K562 (cell line): ENCODE measurements around the gene RGS12. TPM values are rescaled to one million over a fixed set of nuclear protein-coding genes. Genes with fewer than 3 reads are reported as not detected.
A peak's percentile ranks its signal among the peaks of the same experiment; 100 is the strongest.

Experiments used
- ATAC-seq: fragments of 200-7000 bp; cut with Tn5 transposase; 3 replicates; pipeline ENCODE4 v1.9.1; 2020; ENCODE audit warnings: moderate library complexity
- BruUV-seq: library from RNA; stranded (reverse); fragments of 400-500 nt; replicated peaks from 2 replicates; lab custom pipeline; 2021; lab: Mats Ljungman, UMichigan
- CTCF ChIA-PET: fragments of 300-600 bp; formaldehyde crosslinking; extraction: SDS; loops from one replicate; lab custom pipeline; 2021; ENCODE audit warnings: low intra/inter-chr PET ratio; lab: Yijun Ruan, JAX
- POLR2A ChIA-PET: fragments of 300-600, 350-650 bp; sonication (Branson Sonifier 250); formaldehyde crosslinking; extraction: SDS; loops from one replicate; lab custom pipeline; 2021; ENCODE audit warnings: antibody characterized with exemption, inconsistent platforms; lab: Yijun Ruan, JAX
- DNase-seq, 4 experiments: peaks; one replicate each; pipeline versions ENCODE4 v3.0.0 to v3.0.0-alpha.2; 2011 to 2018; ENCODE audit warnings: low spot score in 3 of 4, mixed read lengths in 3 of 4; ENCODE audit errors: extremely low read depth in 1 of 4
- FAIRE-seq: peaks from 2 replicates; lab custom pipeline; 2011; peaks lifted over from hg19 to GRCh38; lab: Jason Lieb, UNC
- H2AFZ ChIP-seq: 2 replicates; pipeline ENCODE4 v1.6.0; 2011; ENCODE audit warnings: low read depth, low read length, control low read depth, inconsistent platforms
- H3K27ac ChIP-seq: fragments of 200-600 bp; 3 replicates; pipeline ENCODE4 v1.8.0; 2011; ENCODE audit warnings: low read depth, mild to moderate bottlenecking, control low read depth, inconsistent platforms, low read length, moderate library complexity, mixed read lengths; ENCODE audit errors: extremely low read depth
- H3K27me3 ChIP-seq, 2 experiments: fragments of 300-600 bp in 1 of 2; 2 replicates in 1 of 2; 3 replicates in 1 of 2; pipeline versions ENCODE4 v1.6.0 to v1.8.0; 2011; ENCODE audit warnings: inconsistent platforms in 2 of 2, low read length in 2 of 2, mild to moderate bottlenecking in 1 of 2, mixed read lengths in 1 of 2, moderate library complexity in 1 of 2; ENCODE audit not compliant: control insufficient read depth in 2 of 2, insufficient read depth in 2 of 2
- H3K36me3 ChIP-seq: fragments of 300-600 bp; 3 replicates; pipeline ENCODE4 v1.8.0; 2011; ENCODE audit warnings: mild to moderate bottlenecking, low read length, inconsistent platforms; ENCODE audit not compliant: control insufficient read depth, insufficient read depth
- H3K4me1 ChIP-seq, 2 experiments: fragments of 200-600 bp in 1 of 2; replicated peaks in 1 of 2; 2 replicates in 1 of 2; 3 replicates in 1 of 2; pipeline versions ENCODE4 v1.5.1 to v1.8.0; 2011; ENCODE audit warnings: inconsistent platforms in 2 of 2, low read length in 2 of 2, mild to moderate bottlenecking in 1 of 2, mixed read lengths in 1 of 2, moderate library complexity in 1 of 2; ENCODE audit not compliant: control insufficient read depth in 2 of 2, insufficient read depth in 2 of 2
- H3K4me2 ChIP-seq: 2 replicates; pipeline ENCODE4 v1.6.1; 2011; ENCODE audit warnings: low read length, control low read depth, inconsistent platforms, mixed read lengths; ENCODE audit not compliant: insufficient read depth
- H3K4me3 ChIP-seq: fragments of 200-600 bp; sonication (generic), shearing (Covaris generic); 2 replicates; pipeline ENCODE4 v1.5.1; 2016; ENCODE audit warnings: control low read depth, inconsistent platforms
- H3K79me2 ChIP-seq: fragments of 200-600 bp; 3 replicates; pipeline ENCODE4 v1.8.0; 2011; ENCODE audit warnings: low read length, inconsistent platforms; ENCODE audit not compliant: control insufficient read depth, insufficient read depth
- H3K9ac ChIP-seq, 2 experiments: 2 replicates each; pipeline versions ENCODE4 v1.6.0 to v1.6.1; 2011; ENCODE audit warnings: low read depth in 2 of 2, low read length in 2 of 2, control low read depth in 1 of 2, inconsistent platforms in 1 of 2, mild to moderate bottlenecking in 1 of 2, mixed read lengths in 1 of 2; ENCODE audit not compliant: insufficient read depth in 1 of 2
- H3K9me1 ChIP-seq: one replicate; pipeline ENCODE4 v1.6.0; 2011; ENCODE audit warnings: inconsistent platforms, mild to moderate bottlenecking, low read length, moderate library complexity; ENCODE audit not compliant: control insufficient read depth, insufficient read depth
- H3K9me3 ChIP-seq: replicated peaks from 2 replicates; pipeline ENCODE4 v1.5.1; 2011; ENCODE audit warnings: low read depth, low read length, inconsistent platforms; ENCODE audit not compliant: control insufficient read depth, insufficient read depth
- H4K20me1 ChIP-seq: replicated peaks from 2 replicates; pipeline ENCODE4 v1.6.1; 2011; ENCODE audit warnings: low read length, inconsistent platforms, mixed read lengths; ENCODE audit not compliant: control insufficient read depth, insufficient read depth
- MAFF ChIP-seq: IDR thresholded peaks from 2 replicates; pipeline ENCODE4 v1.6.1; 2012; ENCODE audit warnings: low read length, improper control_type of control experiment
- SPI1 ChIP-seq: IDR thresholded peaks from 2 replicates; pipeline ENCODE4 v1.6.1; 2011; ENCODE audit warnings: low read depth, low read length, control low read depth, borderline replicate concordance
- ZFP30 ChIP-seq: fragments of 250-450 bp; sonication (Bioruptor Pico); IDR thresholded peaks from 2 replicates; pipeline ENCODE4 v1.8.0; 2022; ENCODE audit warnings: moderate library complexity, mild to moderate bottlenecking, inconsistent platforms, borderline replicate concordance
- ZNF239 ChIP-seq: fragments of 250-450 bp; sonication (Bioruptor Pico); IDR thresholded peaks from 2 replicates; pipeline ENCODE4 v1.4.0; 2020; ENCODE audit warnings: mild to moderate bottlenecking
- ZNF24 ChIP-seq: fragments of 450-650 bp; IDR thresholded peaks from 2 replicates; pipeline ENCODE4 v1.6.1; 2016
- ZNF785 ChIP-seq: fragments of 250-450 bp; sonication (Bioruptor Pico); IDR thresholded peaks from 2 replicates; pipeline ENCODE4 v1.4.0; 2020; ENCODE audit warnings: mild to moderate bottlenecking
- WGBS: fragments of 100-300 bp; shearing (Covaris generic); methylation state at CpG from one replicate; pipeline ENCODE4 v1.1.6; 2016; ENCODE audit warnings: low coverage, mixed read lengths; ENCODE audit not compliant: insufficient coverage; ENCODE audit errors: missing lambda C conversion rate; 5-methylcytosine and 5-hydroxymethylcytosine counted together
- in situ Hi-C: fragments of 300-500 bp; cut with MboI; formaldehyde crosslinking; loops from 4 replicates; pipeline ENCODE4 v1.15.0; 2018; ENCODE audit warnings: inconsistent platforms, mixed read lengths
- intact Hi-C: fragments of 100-400 bp; cut with micrococcal nuclease; formaldehyde crosslinking; loops from 2 replicates; pipeline ENCODE4 v1.14.2; 2022
- polyA plus RNA-seq, 8 experiments: library from polyadenylated mRNA; depleted of rRNA in 4 of 8; stranded (reverse) in 5 of 8; unstranded in 3 of 8; fragments of >200 nt; fragmentation: Nextera tagmentation in 2 of 8; fragmentation: Illumina TruSeq in 1 of 8; extraction: Ambion mirVana in 2 of 8; extraction: Trizol in 1 of 8; gene quantifications; 2 replicates each; pipeline versions ENCODE4 v1.2.1 to v1.2.3, GENCODE V29; 2011 to 2014; ENCODE audit warnings: inconsistent platforms in 1 of 8, missing spikeins in 1 of 8
- total RNA-seq, 7 experiments: library from RNA; depleted of rRNA in 6 of 7; stranded (reverse); fragments of >200 nt in 6 of 7; fragmentation: Illumina TruSeq in 2 of 7; extraction: Trizol in 2 of 7; gene quantifications; 2 replicates each; pipeline versions ENCODE4 v1.2.1 to v1.2.3, GENCODE V29; 2011 to 2021; ENCODE audit warnings: low replicate concordance in 1 of 7
- TF ChIP-seq, protein P1 (sequence below), 3 experiments: fragments of 200-800 bp in 1 of 3; fragments of 250-450 bp in 1 of 3; fragments of 450-650 bp in 1 of 3; sonication (Bioruptor Pico) in 1 of 3; sonication (Bioruptor generic) in 1 of 3; formaldehyde crosslinking in 1 of 3; IDR thresholded peaks; 2 replicates each; pipeline versions ENCODE4 v1.6.1 to v1.8.0; 2016 to 2022; ENCODE audit warnings: mild to moderate bottlenecking in 2 of 3, missing genetic modification characterization in 2 of 3, missing compliant biosample characterization in 1 of 3, moderate library complexity in 1 of 3
- TF ChIP-seq, protein P2 (sequence below): sonication (generic); formaldehyde crosslinking; IDR thresholded peaks from 2 replicates; pipeline ENCODE4 v1.8.0; 2023; ENCODE audit warnings: mild to moderate bottlenecking, missing genetic modification reagents

Gene RGS12
- total and polyA plus RNA-seq, 9 of the 15 experiments (the other 6 are each of a cell fraction or from before 2014, with no cell fraction given): 0.30 to 8.8 (median 5.5) TPM

DNA sequence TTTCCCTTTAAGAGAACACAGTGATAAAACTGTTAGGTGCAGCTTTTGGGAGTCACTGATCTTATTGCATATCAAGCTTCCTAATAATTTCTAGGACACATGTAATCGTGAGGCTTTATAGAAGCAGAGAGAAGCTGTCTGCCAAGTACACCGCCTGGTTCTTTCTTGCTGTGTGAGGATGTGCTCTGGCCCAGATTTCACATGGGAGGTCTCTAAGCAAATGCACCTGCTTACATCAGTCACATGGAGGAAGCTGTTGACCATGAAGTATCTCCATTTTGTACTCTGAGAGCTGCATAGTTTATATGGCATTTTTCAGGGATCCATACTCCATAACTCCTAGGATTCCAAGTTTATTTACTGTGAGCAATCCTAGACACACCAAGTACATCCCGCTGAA lies 37.1 kb downstream of the RGS12 start (continued):
- TF ChIP-seq, protein P1, sequence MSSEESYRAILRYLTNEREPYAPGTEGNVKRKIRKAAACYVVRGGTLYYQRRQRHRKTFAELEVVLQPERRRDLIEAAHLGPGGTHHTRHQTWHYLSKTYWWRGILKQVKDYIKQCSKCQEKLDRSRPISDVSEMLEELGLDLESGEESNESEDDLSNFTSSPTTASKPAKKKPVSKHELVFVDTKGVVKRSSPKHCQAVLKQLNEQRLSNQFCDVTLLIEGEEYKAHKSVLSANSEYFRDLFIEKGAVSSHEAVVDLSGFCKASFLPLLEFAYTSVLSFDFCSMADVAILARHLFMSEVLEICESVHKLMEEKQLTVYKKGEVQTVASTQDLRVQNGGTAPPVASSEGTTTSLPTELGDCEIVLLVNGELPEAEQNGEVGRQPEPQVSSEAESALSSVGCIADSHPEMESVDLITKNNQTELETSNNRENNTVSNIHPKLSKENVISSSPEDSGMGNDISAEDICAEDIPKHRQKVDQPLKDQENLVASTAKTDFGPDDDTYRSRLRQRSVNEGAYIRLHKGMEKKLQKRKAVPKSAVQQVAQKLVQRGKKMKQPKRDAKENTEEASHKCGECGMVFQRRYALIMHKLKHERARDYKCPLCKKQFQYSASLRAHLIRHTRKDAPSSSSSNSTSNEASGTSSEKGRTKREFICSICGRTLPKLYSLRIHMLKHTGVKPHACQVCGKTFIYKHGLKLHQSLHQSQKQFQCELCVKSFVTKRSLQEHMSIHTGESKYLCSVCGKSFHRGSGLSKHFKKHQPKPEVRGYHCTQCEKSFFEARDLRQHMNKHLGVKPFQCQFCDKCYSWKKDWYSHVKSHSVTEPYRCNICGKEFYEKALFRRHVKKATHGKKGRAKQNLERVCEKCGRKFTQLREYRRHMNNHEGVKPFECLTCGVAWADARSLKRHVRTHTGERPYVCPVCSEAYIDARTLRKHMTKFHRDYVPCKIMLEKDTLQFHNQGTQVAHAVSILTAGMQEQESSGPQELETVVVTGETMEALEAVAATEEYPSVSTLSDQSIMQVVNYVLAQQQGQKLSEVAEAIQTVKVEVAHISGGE (CRISPR knock-in tag; IDR thresholded peaks at IDR 0.05): no peak
- no peak for TF ChIP-seq ZNF24
- TF ChIP-seq, all 486 proteins: peak for 0

DNA sequence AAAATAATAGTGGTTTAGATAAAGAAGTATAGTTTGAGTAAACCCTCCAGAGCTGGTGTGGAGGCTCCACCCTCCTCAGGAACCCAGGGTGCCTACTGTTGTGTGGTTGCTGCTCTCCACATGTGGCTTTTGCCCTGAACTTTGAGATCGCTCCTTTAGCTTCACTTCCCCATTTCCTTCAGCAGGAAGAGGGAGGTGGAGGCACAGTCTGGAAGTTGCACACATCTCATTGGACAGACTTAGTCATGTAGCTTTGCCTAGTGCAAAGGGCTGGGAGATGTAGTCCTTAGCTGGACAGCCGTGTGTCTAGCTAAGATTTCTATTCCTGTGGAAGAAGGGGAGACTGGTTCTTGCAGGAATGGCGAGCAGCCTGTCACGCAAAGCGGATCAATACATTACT lies 37.9 kb downstream of the RGS12 start:
- no peak overlapping the region for H2AFZ ChIP-seq
- ChIA-PET CTCF (no interaction called here), POLR2A (interaction anchor here (0.5 to 1.9 kb wide), 2 partner anchors 12 to 729 kb away, joined by 3 to 5 read pairs; no protein-coding TSS in a partner anchor)
- no peaks in the 10 kb centered on the region for H3K36me3 ChIP-seq
- H3K9ac ChIP-seq: no peak overlapping the region
- H3K4me3 ChIP-seq: no peak overlapping the region
- FAIRE-seq (no peak), DNase-seq (no peak), ATAC-seq (no peak)
- peaks cover 0 to 4% of the 10 kb centered on the region in 2 experiments; a peak in 1 of 5 replicates for H3K4me1 ChIP-seq
- no peak overlapping the region for H3K4me2 ChIP-seq
- no peak overlapping the region for H3K27ac ChIP-seq
- WGBS: 54% methylated on average over 5 of the region's 5 CpGs
- peaks cover 10% of the 10 kb centered on the region; the same call in 1 of the 2 replicates for H4K20me1 ChIP-seq
- BruUV-seq: no TSS peak
- no peaks in the 10 kb centered on the region for H3K9me1 ChIP-seq
- no peaks in the 10 kb centered on the region for H3K9me3 ChIP-seq
- H3K79me2 ChIP-seq: no peaks in the 10 kb centered on the region
- peaks cover 0 to 12% of the 10 kb centered on the region in 2 experiments; a peak in 1 of 5 replicates for H3K27me3 ChIP-seq
- TF ChIP-seq MAFF (no peak), ZFP30 (no peak), SPI1 (peak; percentile 63; the same call in 1 of the 2 replicates), ZNF785 (no peak), ZNF239 (no peak)
- TF ChIP-seq, protein P2, sequence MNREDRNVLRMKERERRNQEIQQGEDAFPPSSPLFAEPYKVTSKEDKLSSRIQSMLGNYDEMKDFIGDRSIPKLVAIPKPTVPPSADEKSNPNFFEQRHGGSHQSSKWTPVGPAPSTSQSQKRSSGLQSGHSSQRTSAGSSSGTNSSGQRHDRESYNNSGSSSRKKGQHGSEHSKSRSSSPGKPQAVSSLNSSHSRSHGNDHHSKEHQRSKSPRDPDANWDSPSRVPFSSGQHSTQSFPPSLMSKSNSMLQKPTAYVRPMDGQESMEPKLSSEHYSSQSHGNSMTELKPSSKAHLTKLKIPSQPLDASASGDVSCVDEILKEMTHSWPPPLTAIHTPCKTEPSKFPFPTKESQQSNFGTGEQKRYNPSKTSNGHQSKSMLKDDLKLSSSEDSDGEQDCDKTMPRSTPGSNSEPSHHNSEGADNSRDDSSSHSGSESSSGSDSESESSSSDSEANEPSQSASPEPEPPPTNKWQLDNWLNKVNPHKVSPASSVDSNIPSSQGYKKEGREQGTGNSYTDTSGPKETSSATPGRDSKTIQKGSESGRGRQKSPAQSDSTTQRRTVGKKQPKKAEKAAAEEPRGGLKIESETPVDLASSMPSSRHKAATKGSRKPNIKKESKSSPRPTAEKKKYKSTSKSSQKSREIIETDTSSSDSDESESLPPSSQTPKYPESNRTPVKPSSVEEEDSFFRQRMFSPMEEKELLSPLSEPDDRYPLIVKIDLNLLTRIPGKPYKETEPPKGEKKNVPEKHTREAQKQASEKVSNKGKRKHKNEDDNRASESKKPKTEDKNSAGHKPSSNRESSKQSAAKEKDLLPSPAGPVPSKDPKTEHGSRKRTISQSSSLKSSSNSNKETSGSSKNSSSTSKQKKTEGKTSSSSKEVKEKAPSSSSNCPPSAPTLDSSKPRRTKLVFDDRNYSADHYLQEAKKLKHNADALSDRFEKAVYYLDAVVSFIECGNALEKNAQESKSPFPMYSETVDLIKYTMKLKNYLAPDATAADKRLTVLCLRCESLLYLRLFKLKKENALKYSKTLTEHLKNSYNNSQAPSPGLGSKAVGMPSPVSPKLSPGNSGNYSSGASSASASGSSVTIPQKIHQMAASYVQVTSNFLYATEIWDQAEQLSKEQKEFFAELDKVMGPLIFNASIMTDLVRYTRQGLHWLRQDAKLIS: no peak
- in situ Hi-C loops: no loop called here
- intact Hi-C loops: no loop called here
